ENCODE data around the gene ARHGAP45. TPM values are rescaled to one million over a fixed set of nuclear protein-coding genes. Genes with fewer than 3 reads are reported as not detected.

The ARHGAP45 gene
- total RNA-seq, 1 donor from 2014 or later: 6.1 TPM

- no peak overlapping the region for H3K27ac Mint-ChIP-seq
- H3K4me1 Mint-ChIP-seq (ENCODE audit: low read depth): peaks cover 3% of the 10 kb centered on the region
- H3K27me3 Mint-ChIP-seq: peaks cover 46% of the 10 kb centered on the region
- H3K4me3 Mint-ChIP-seq (ENCODE audit: low read depth): no peak overlapping the region
- TF ChIP-seq, protein P1, sequence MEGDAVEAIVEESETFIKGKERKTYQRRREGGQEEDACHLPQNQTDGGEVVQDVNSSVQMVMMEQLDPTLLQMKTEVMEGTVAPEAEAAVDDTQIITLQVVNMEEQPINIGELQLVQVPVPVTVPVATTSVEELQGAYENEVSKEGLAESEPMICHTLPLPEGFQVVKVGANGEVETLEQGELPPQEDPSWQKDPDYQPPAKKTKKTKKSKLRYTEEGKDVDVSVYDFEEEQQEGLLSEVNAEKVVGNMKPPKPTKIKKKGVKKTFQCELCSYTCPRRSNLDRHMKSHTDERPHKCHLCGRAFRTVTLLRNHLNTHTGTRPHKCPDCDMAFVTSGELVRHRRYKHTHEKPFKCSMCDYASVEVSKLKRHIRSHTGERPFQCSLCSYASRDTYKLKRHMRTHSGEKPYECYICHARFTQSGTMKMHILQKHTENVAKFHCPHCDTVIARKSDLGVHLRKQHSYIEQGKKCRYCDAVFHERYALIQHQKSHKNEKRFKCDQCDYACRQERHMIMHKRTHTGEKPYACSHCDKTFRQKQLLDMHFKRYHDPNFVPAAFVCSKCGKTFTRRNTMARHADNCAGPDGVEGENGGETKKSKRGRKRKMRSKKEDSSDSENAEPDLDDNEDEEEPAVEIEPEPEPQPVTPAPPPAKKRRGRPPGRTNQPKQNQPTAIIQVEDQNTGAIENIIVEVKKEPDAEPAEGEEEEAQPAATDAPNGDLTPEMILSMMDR (IDR thresholded peaks at IDR 0.05; ENCODE audit: unreplicated experiment): no peak
- no peaks in the 10 kb centered on the region for H3K36me3 Mint-ChIP-seq (ENCODE audit: insufficient read depth)
- no peak for DNase-seq (ENCODE audit: low spot score, unreplicated experiment)
- H3K9me3 Mint-ChIP-seq (ENCODE audit: low read depth): no peaks in the 10 kb centered on the region
Measured at GRCh38 chr19:1068009-1069001, 1.3 kb downstream of the ARHGAP45 start.

- Mint-ChIP-seq H3K9me3 (ENCODE audit: low read depth) (no peaks in the 10 kb centered on the region), H3K27me3 (peaks cover 45% of the 10 kb centered on the region), H3K36me3 (ENCODE audit: insufficient read depth) (no peaks in the 10 kb centered on the region), H3K4me1 (ENCODE audit: low read depth) (peaks cover 3% of the 10 kb centered on the region), H3K4me3 (ENCODE audit: low read depth) (no peak overlapping the region), H3K27ac (no peak overlapping the region)
- TF ChIP-seq, protein P1 (IDR thresholded peaks at IDR 0.05; ENCODE audit: unreplicated experiment): no peak
- no peak for DNase-seq (ENCODE audit: low spot score, unreplicated experiment)
Measured at GRCh38 chr19:1069009-1069779, 2.2 kb downstream of the ARHGAP45 start.

DNA sequence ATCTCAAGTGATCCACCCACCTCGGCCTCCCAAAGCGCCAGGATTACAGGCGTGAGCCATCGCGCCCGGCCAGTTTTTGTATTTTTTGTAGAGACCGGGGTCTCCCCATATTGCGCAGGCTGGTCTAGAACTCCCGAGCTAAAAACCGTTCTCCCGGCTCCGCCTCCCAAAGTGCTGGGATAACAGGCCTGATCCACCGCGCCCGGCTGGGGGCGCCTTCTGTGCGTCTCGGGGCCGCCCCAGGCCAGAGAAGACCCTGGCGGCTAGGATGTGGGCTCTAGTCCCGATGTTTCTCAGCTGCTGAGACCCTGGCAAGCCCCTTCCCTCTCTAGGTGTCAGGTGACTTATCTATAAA, 3.6 kb downstream of the ARHGAP45 start:
- Mint-ChIP-seq H3K4me1 (ENCODE audit: low read depth) (peaks cover 5% of the 10 kb centered on the region), H3K27me3 (peaks cover 40% of the 10 kb centered on the region), H3K4me3 (ENCODE audit: low read depth) (no peak overlapping the region), H3K9me3 (ENCODE audit: low read depth) (no peaks in the 10 kb centered on the region), H3K36me3 (ENCODE audit: insufficient read depth) (no peaks in the 10 kb centered on the region), H3K27ac (no peak overlapping the region)
- TF ChIP-seq, protein P1 (IDR thresholded peaks at IDR 0.05; ENCODE audit: unreplicated experiment): no peak
- DNase-seq (ENCODE audit: low spot score, unreplicated experiment): no peak

- TF ChIP-seq, protein P1 (IDR thresholded peaks at IDR 0.05; ENCODE audit: unreplicated experiment): no peak
- peaks cover 41% of the 10 kb centered on the region for H3K27me3 Mint-ChIP-seq
- no peak overlapping the region for H3K4me3 Mint-ChIP-seq (ENCODE audit: low read depth)
- DNase-seq (ENCODE audit: low spot score, unreplicated experiment): no peak
- H3K4me1 Mint-ChIP-seq (ENCODE audit: low read depth): peaks cover 7% of the 10 kb centered on the region
- H3K9me3 Mint-ChIP-seq (ENCODE audit: low read depth): no peaks in the 10 kb centered on the region
- no peaks in the 10 kb centered on the region for H3K36me3 Mint-ChIP-seq (ENCODE audit: insufficient read depth)
- no peak overlapping the region for H3K27ac Mint-ChIP-seq
Measured at GRCh38 chr19:1070931-1071791, 4.2 kb downstream of the ARHGAP45 start.

Measured in progenitor cell of endocrine pancreas (in vitro differentiated cells).